Right atrium auricular region (tissue), 2 donors: ENCODE data around the gene SLC36A3. TPM values are rescaled to one million over a fixed set of nuclear protein-coding genes. Genes with fewer than 3 reads are reported as not detected.
"Not testable (repeated sequence)": the region's sequence is repeated elsewhere in the genome, so short reads cannot be mapped to it uniquely, and the experiment has no call there.

Experiments
- DNase-seq: peaks from one replicate; pipeline ENCODE4 v3.0.0-alpha.2; 2019; ENCODE audit warnings: low spot score
- H3K27ac ChIP-seq, 2 donors: fragments of 200-600 bp; sonication (generic); 1 replicate in 1 of 2; 2 replicates in 1 of 2; pipeline ENCODE4 v1.5.1; 2016 to 2019
- H3K27me3 ChIP-seq, 2 donors: fragments of 200-600 bp; sonication (generic); one replicate each; pipeline versions ENCODE4 v1.5.1 to v1.6.0; 2017 to 2019
- H3K36me3 ChIP-seq: fragments of 200-600 bp; sonication (generic); one replicate; pipeline ENCODE4 v1.5.1; 2016
- H3K4me1 ChIP-seq, 2 donors: fragments of 200-600 bp; sonication (generic); one replicate each; pipeline versions ENCODE4 v1.5.1 to v1.6.0; 2017 to 2019
- H3K4me3 ChIP-seq, 2 donors: fragments of 200-600 bp; sonication (generic); 1 replicate in 1 of 2; 2 replicates in 1 of 2; pipeline ENCODE4 v1.5.1; 2017 to 2019; ENCODE audit warnings: mild to moderate bottlenecking in 1 of 2, moderate library complexity in 1 of 2
- H3K9me3 ChIP-seq, 2 donors: fragments of 200-600 bp; sonication (generic); one replicate each; pipeline ENCODE4 v1.5.1; 2019
- total RNA-seq, 2 donors: library from RNA; depleted of rRNA; stranded (reverse); fragments of >200 nt; gene quantifications; one replicate each; pipeline ENCODE4 v1.1.0, GENCODE V29; 2016
- TF ChIP-seq, protein P1 (sequence below), 2 donors: fragments of 200-600 bp; sonication (generic); IDR thresholded peaks; one replicate each; pipeline ENCODE4 v1.5.1; 2019; ENCODE audit warnings: antibody characterized with exemption in 2 of 2

SLC36A3 gene
- total RNA-seq, 2 donors from 2014 or later, result not detected

DNA sequence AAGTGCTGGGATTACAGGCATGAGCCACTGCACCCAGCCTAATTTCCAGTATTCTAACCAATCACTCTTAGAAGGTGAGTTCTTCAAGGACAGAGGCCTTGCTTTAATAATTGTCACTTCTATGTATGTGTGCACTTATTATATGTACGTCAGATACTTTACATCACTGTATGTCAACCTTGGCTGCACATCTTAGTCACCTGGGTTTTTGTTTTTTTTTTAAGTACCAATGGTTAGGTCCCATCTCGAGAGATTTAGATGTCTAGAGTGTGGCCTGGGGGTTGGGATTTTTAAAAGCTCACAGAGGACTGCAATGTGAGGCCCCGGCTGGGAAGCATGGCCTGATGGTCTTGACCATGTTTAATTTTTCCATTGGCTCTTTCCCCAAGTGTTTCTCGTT, 60.4 kb downstream of the SLC36A3 start:
- Histone ChIP-seq H3K36me3 (no peaks in the 10 kb centered on the region), H3K4me3 (no peak overlapping the region), H3K9me3 (no peaks in the 10 kb centered on the region), H3K27me3 (no peaks in the 10 kb centered on the region), H3K27ac (no peak overlapping the region), H3K4me1 (peaks cover 0 to 14% of the 10 kb centered on the region in 2 donors)
- no peak for DNase-seq
- TF ChIP-seq, protein P1, sequence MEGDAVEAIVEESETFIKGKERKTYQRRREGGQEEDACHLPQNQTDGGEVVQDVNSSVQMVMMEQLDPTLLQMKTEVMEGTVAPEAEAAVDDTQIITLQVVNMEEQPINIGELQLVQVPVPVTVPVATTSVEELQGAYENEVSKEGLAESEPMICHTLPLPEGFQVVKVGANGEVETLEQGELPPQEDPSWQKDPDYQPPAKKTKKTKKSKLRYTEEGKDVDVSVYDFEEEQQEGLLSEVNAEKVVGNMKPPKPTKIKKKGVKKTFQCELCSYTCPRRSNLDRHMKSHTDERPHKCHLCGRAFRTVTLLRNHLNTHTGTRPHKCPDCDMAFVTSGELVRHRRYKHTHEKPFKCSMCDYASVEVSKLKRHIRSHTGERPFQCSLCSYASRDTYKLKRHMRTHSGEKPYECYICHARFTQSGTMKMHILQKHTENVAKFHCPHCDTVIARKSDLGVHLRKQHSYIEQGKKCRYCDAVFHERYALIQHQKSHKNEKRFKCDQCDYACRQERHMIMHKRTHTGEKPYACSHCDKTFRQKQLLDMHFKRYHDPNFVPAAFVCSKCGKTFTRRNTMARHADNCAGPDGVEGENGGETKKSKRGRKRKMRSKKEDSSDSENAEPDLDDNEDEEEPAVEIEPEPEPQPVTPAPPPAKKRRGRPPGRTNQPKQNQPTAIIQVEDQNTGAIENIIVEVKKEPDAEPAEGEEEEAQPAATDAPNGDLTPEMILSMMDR (IDR thresholded peaks at IDR 0.05), result no peak

DNA sequence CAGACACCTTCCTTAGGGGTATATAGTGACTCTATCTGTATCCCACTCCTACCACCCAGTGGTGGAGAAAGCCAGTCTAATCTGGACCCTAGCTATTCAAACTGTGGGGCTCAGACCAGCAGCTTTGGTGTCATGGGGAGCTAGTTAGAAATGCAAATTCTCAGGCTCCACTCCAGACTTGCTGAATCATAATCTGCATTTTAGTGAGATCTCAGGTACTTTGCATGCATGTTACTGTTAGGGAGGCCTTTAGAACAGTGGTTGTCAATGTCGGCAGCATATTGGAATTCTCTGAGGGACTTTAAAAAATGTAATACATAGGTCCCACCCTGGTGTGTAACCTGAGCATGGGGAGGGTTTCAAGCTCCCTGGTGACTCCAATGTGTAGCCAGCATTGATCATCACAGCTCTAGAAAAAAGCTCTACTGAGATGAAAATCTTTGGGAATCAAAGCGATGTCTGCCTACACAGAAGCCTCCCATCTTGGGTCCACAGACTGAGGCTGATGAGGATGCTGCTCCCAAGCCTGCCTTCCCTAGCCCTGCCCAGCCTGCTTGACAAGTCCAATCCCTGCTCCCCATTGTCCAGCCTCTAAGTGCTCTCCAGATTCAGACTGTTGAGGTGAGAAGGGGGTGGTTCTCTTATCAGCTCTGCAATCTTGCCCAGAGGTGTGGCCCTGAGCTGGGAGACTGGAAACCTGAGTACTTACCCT, 62.5 kb downstream of the SLC36A3 start:
- Histone ChIP-seq H3K9me3 (no peaks in the 10 kb centered on the region), H3K4me3 (no peak overlapping the region), H3K4me1 (peaks cover 0 to 17% of the 10 kb centered on the region in 2 donors), H3K27ac (no peak overlapping the region), H3K36me3 (no peaks in the 10 kb centered on the region), H3K27me3 (no peaks in the 10 kb centered on the region)
- DNase-seq, result no peak
- TF ChIP-seq, protein P1 (IDR thresholded peaks at IDR 0.05), result no peak

DNA sequence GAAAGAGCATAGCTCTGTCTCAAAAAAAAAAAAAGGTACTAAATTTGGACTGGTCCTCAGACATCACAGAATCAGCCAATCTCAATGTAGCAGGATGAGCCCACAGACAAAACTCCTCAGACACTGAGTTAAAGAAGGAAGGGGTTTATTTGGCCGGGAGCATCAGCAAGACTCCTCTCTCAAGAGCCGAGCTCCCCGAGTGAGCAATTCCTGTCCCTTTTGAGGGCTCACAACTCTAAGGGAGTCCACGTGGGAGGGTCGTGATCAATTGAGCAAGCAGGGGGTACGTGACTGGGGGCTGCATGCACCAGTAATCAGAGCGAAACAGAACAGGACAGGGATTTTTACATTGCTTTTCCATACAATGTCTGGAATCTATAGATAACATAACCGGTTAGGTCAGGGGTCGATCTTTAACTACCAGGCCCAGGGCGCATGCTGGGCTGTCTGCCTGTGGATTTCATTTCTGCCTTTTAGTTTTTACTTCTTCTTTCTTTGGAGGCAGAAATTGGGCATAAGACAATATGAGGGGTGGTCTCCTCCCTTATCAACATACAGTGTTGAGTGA, 63.2 kb downstream of the SLC36A3 start:
- H3K4me3 ChIP-seq, H3K27ac ChIP-seq, H3K27me3 ChIP-seq, DNase-seq, H3K36me3 ChIP-seq, H3K9me3 ChIP-seq: not testable (repeated sequence)
- H3K4me1 ChIP-seq, result peaks cover 0 to 20% of the 10 kb centered on the region in 2 donors

DNA sequence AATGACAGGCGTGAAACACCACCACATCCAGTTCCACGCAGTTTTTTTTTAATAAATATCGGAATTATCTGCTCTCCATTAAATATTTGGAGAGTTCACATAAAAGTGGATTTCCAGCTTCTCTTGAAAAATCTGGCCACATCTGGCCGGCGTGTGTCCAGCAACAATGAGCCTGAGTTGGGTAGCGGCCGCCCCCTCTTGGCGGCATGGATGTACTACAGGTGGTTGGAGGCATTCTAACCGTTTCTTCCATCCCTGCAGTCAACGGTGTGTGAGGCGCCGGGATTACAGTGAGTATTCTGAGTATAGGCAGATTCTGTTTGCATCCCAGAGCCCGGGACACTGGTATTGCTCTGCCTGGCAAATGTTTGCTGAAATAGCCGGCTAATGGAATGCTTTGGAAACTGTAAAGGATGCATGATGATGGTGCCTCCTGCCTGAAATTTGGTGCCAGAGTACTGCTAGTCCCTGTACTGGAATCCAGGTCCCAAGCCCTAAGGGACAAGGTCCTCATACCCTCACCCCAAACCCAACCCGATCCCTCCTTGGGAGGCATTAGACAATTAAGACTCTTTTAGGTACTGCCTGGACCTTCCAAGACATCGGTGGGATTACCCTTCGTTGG, 64.2 kb downstream of the SLC36A3 start:
- TF ChIP-seq, protein P1 (IDR thresholded peaks at IDR 0.05), result peak; percentile 78 to 93
- DNase-seq, result peak; percentile 91
- peak overlapping the region; percentile 15 to 22 for H3K4me3 ChIP-seq
- H3K4me1 ChIP-seq, result peaks cover 0 to 30% of the 10 kb centered on the region in 2 donors
- no peaks in the 10 kb centered on the region for H3K27me3 ChIP-seq
- no peaks in the 10 kb centered on the region for H3K9me3 ChIP-seq
- H3K36me3 ChIP-seq, result no peaks in the 10 kb centered on the region
- peak overlapping the region; percentile 82 to 93 for H3K27ac ChIP-seq

DNA sequence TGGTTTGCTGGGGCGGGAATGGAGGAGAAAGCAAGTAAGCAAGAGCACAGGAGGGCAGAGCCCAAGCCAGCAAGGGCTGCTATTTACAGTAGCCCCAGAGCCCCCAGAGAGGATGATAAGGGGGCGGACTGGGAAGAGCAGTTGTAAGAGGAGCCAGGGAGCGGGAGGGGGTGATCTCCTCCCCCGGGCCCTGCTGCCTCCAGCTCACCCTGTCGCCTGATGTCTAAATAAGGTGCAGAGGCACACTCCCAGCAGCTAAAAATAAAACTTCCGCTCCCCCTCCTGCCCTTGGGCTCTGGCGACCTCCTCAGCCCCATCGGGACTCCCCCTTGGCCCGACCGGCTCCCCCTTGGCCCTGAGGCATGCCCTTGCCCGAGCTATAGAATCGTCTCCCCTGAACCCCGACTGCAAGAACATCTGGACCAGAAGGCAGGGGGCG, 65.2 kb downstream of the SLC36A3 start:
- no peaks in the 10 kb centered on the region for H3K9me3 ChIP-seq
- H3K4me1 ChIP-seq, result peaks cover 0 to 38% of the 10 kb centered on the region in 2 donors
- H3K27ac ChIP-seq, result peak overlapping the region; percentile 82 to 93
- TF ChIP-seq, protein P1 (IDR thresholded peaks at IDR 0.05), result no peak
- H3K4me3 ChIP-seq, result peak overlapping the region; percentile 15 to 22
- no peaks in the 10 kb centered on the region for H3K36me3 ChIP-seq
- peak; percentile 65 for DNase-seq
- no peaks in the 10 kb centered on the region for H3K27me3 ChIP-seq

DNA sequence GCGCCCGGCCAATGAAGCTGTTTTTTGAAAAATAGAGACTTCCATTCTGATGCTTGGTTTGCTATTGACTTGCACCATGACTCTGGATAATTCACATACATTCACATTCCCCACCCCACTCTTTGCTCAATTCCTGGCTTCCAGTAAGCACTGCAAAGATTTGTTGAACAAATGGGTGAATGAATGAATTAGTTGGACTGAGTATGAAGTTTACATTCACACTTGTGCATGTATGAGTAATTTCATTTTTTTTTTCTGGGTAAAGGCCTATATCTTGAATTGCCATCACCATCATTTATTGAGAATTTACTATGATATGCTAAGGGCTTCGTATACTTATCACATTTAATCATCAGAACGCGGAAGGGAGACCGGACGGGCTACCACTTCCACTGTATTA, 65.9 kb downstream of the SLC36A3 start:
- no peaks in the 10 kb centered on the region for H3K36me3 ChIP-seq
- no peak for DNase-seq
- H3K27me3 ChIP-seq, result no peaks in the 10 kb centered on the region
- TF ChIP-seq, protein P1 (IDR thresholded peaks at IDR 0.05), result no peak
- peak overlapping the region in 1 of 2 donors; percentile 22 for H3K4me3 ChIP-seq
- peak overlapping the region; percentile 82 to 93 for H3K27ac ChIP-seq
- H3K4me1 ChIP-seq, result peaks cover 0 to 38% of the 10 kb centered on the region in 2 donors
- H3K9me3 ChIP-seq, result no peaks in the 10 kb centered on the region
